DMS153 (cell line): ENCODE measurements around the gene BCAT1.

ENCODE experiments used
- DNase-seq: peaks from one replicate; lab custom pipeline; 2025; lab: John Stamatoyannopoulos, UW

Gene BCAT1, protein sequence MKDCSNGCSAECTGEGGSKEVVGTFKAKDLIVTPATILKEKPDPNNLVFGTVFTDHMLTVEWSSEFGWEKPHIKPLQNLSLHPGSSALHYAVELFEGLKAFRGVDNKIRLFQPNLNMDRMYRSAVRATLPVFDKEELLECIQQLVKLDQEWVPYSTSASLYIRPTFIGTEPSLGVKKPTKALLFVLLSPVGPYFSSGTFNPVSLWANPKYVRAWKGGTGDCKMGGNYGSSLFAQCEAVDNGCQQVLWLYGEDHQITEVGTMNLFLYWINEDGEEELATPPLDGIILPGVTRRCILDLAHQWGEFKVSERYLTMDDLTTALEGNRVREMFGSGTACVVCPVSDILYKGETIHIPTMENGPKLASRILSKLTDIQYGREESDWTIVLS

DNA sequence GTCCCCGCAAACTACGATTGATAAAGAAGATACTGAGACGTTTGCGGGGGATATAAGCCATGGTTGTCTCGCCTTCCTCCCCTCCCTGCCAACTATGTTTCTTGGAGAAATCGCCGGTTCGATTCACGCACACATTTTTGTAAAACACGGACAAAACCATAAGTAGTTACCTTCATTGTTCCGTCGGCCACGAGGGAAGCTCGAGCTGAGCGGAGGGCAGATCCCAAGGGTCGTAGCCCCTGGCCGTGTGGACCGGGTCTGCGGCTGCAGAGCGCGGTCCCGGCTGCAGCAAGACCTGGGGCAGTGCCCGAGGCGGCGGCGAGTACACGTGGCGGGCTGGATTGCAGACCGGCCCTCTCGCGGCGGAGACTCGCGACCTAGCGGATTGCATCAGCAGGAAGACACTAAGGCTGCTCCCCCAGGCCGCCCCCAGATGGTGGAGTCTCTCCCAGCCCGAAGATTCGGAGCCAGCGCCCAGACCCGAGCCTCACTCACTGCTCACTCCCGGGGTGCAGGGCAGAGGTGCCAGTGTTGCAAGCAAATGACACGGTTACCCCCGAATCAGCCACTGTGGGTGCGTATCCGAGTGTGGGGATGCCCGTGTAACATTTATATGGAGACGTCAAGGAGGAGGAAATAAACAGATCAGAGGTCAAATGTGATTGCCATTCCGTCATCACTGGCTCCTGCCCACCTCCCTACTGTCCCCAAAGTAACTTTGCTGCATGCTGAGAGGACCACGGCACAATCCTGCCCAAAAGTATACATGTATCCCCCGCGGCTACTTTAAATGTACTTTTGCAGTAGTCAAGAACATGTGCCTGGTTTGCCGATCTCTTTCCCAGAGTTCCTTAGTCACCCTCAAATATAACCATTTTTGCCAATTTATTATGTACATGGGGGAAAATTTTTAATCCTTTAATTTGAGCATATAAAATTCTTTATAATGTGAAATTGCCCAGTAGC lies at the start of gene BCAT1:
Gene BCAT1 (minus strand): TSS at position 345 of the 966 bp plus-strand sequence. CDS start 169 bp downstream, at position 176.
- DNase-seq = no peak

GRCh38 chr12:24997970-24998582 lies 49.2 kb upstream of the BCAT1 start:
- DNase-seq = no peak

- no peak for DNase-seq
These were observed 48.6 kb upstream of the BCAT1 start for GRCh38 chr12:24997496-24997895.

- no peak for DNase-seq
These were observed 47.9 kb upstream of the BCAT1 start for GRCh38 chr12:24996820-24997219.

DNA sequence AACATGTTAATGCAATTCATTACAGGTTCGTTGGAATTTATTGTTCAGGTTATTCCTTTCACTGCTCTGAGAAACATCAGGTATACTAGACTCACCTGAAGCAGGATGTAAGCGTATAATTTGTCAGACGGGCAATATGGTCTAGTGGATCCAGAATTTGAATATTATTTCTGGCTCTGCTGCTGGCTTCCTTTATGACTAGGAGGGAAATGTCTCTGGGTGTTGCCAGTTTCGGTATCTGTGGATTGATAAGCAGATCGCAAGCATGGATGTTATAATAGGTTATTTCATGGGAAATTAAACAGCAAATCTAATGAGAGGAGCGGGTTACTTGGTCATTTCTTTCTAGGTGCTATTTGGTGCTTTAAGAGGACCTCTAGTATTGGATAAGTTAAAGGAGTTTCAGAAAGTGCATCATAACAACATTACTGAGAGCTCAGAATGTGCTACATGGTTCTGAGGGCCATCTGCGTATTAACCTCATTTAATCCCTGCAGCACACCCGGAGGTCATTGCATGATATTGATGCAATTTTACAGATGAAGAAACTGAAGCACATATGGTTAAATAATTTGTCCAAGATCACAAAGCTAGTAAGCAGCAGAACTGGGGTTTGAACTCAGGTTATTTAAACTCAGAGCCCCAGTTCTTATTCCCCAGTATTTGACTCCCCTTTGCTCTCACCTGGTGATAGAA lies 47.3 kb upstream of the BCAT1 start:
- DNase-seq = no peak

- DNase-seq = no peak
These were observed 44.9 kb upstream of the BCAT1 start for GRCh38 chr12:24993793-24994192.

GRCh38 chr12:24991209-24992049 lies 42.5 kb upstream of the BCAT1 start:
- peak; percentile 2 for DNase-seq

GRCh38 chr12:24989216-24989615 lies 40.3 kb upstream of the BCAT1 start:
- no peak for DNase-seq

- DNase-seq = no peak
These were observed 33.3 kb upstream of the BCAT1 start for GRCh38 chr12:24982250-24982649.

GRCh38 chr12:24979976-24980730 lies 31.3 kb upstream of the BCAT1 start:
- DNase-seq = no peak

DNA sequence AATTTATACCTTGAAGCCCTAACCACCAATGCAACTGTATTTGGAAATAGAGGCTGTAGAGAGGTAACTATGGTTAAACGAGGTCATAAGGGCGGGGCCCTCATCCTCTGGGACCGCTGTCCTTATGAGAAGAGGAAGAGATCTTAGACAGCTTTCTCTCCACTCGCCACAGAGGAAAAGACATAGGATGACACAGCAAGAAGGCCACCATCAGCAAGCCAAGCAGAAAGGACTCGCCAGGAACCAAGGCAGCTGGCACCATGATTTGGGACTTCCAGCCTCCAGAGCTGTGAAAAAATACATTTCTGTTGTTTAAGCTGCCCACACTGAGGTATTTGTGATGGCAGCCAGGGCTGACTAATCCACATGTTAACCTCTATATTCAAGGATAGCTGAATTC lies 30.4 kb upstream of the BCAT1 start:
- DNase-seq = no peak

DNA sequence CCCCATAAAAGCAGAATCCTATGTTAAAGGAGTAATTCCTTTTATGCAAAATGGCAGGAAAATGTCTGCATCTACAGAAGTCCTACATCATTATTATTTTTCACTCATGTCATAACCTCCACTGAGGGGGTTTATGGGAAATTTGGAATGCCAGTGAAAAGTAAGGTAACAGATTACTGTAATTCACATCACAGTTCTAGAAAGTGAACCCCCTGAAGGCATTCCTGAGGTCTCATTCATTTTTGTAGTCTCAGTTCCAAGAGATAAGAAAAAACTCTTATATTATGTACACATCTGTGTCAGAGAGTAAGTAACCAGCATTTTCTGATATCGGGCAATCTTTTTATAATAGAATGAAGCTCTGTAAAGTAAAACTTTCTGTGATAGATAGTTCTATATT lies 28.8 kb upstream of the BCAT1 start:
- no peak for DNase-seq

DNA sequence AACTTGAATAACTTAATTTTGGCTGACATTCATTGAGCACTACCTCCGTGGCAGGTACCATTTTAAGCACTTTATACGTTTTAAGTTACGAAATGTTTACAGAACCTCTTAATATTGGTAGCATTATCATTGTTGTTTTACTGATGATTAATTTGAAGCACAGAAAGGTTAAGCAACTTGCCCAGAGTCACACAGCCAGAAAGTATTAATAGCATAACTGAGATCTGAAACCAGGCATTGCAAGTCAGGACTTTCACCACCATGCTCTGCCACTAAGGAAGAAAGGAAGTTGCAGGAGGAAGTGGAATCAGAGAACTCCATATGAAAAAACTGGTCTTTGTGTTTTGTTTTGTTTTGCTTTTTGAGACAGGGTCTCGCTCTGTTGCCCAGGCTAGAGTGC lies 28.2 kb upstream of the BCAT1 start:
- no peak for DNase-seq

DNA sequence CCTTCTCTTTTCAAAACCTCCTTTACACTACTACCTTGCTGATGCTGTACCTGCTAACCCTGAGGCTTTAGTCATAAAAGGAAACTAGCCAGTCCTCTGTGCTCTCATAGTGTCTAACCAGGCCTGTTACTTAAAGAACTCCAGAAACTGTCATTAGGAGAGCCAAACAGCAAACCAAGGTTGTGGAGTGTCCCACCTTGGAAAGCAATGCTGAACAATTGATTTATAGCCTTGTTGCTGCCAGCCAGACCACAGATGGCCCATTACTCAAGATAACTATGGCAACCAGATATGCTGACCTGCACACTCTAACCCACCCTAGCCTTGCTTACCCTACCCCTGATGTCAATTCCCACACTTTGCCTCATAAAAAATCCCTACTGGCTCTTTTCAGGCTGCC lies 26.5 kb upstream of the BCAT1 start:
- no peak for DNase-seq

- DNase-seq = no peak
These were observed 25.3 kb upstream of the BCAT1 start for GRCh38 chr12:24974216-24974615.

GRCh38 chr12:24972078-24972477 lies 23.2 kb upstream of the BCAT1 start:
- DNase-seq = no peak

DNA sequence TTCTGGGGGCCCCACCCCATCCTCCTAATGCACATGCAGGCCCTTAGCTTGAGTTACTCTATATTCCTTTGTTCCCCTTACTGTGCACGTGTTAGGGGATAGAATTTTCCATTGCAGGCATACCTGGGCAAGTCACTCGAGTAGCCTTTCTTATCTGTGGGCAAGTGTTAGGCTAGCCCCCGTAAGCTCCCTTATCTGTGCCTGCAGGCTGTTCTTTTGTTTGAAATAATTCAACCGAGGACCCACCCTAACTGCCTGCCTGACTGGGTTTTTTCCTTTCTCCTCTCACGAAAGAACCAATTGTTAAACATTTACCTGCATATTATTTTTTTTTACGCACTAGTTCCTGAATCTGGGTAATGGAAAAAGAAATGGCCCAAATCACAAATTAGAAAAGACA lies 21.3 kb upstream of the BCAT1 start:
- DNase-seq = no peak

DNA sequence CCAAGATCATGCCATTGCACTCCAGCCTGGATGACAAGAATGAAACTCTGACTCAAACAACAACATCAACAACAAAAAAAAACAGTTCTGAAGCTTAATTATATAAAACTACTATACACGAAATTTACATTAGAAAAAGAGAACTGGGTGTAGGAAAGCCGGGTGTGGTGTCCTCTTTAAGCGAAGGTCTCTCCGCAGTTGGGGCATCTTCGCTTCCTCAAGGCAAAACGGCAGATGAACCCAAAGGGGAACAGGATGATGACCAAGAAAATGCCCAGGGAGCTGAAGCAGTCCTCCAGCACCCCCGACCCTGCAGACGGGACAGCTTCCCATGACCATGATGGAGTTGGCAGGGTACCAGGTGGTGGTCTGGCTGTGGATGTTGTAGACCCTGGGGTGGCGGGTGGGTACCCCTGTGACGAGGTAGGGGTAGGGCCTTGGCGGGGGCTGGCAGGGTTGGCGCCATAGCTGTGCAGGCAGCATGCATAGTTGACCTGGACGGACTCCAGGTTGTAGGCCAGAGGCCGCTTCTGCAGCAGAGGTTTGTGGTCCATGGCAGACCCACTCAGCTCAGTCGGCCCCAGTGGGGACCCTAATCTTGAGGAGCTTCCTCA lies 18.2 kb upstream of the BCAT1 start:
- no peak for DNase-seq

DNA sequence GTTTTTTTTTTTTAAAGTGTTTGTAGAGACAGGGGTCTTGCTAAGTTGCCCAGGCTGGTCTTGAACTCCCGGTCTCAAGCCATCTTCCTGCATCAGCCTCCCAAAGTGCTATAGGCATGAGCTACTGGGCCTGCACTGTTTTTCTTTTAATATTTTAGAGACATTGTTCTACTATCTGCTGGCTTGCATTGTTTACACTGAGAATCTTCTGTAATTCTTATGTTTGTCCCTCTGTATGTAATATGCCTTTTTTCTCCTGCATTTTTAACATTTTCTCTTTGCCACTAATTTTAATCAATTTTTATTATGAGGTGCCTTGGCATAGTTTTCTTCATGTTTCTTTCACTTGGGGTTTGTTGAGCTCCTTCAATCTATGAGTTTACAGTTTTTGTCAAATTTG lies 15.4 kb upstream of the BCAT1 start:
- DNase-seq = no peak
